GM18519 (cell line): Measurements from ENCODE around the gene ANAPC15.
A peak's percentile ranks its signal among the peaks of the same experiment; 100 is the strongest.

Source experiments
- ATAC-seq: cut with Tn5 transposase; IDR thresholded peaks from one replicate; pipeline ENCODE4 v1.9.1; 2021; ENCODE audit warnings: mild to moderate bottlenecking, moderate library complexity; ENCODE audit not compliant: unreplicated experiment, low FRiP score

The ANAPC15 gene

GRCh38 chr11:72127923-72128322 is 15.4 kb upstream of the ANAPC15 start:
- no peak for ATAC-seq

GRCh38 chr11:72125956-72126355 is 13.5 kb upstream of the ANAPC15 start:
- ATAC-seq, result no peak

- no peak for ATAC-seq
Measured at GRCh38 chr11:72124046-72124445, 11.6 kb upstream of the ANAPC15 start.

GRCh38 chr11:72123117-72123653 is 10.7 kb upstream of the ANAPC15 start:
- ATAC-seq, result no peak

GRCh38 chr11:72122607-72123006 is 10.1 kb upstream of the ANAPC15 start:
- no peak for ATAC-seq

GRCh38 chr11:72120930-72121329 is 8.4 kb upstream of the ANAPC15 start:
- ATAC-seq, result no peak

GRCh38 chr11:72119198-72119597 is 6.7 kb upstream of the ANAPC15 start:
- ATAC-seq, result no peak

GRCh38 chr11:72116019-72116755 is 3.7 kb upstream of the ANAPC15 start:
- ATAC-seq, result no peak

GRCh38 chr11:72114570-72114969 is 2.1 kb upstream of the ANAPC15 start:
- ATAC-seq, result no peak

GRCh38 chr11:72112978-72113808 is 698 bp upstream of the ANAPC15 start:
- no peak for ATAC-seq

GRCh38 chr11:72111300-72112142 is 974 bp downstream of the ANAPC15 start:
- no peak for ATAC-seq

- no peak for ATAC-seq
Measured at GRCh38 chr11:72105888-72106287, 6.6 kb downstream of the ANAPC15 start, which contains the start of gene TOMT. TSS of gene TOMT (plus strand) at chr11:72105924. CDS start at chr11:72105952, 28 bp downstream.

- ATAC-seq, result no peak
Measured at GRCh38 chr11:72103754-72104167, 8.7 kb downstream of the ANAPC15 start.

GRCh38 chr11:72102946-72103753 is 9.3 kb downstream of the ANAPC15 start, which contains the start of gene LAMTOR1:
TSS of gene LAMTOR1 (minus strand) at chr11:72103297. CDS start at chr11:72103224, 73 bp downstream.
- ATAC-seq, result peak; percentile 65

- peak; percentile 5 for ATAC-seq
Measured at GRCh38 chr11:72102631-72102945, 9.9 kb downstream of the ANAPC15 start.

GRCh38 chr11:72102162-72102561 is 10.3 kb downstream of the ANAPC15 start:
- ATAC-seq, result no peak

- no peak for ATAC-seq
Measured at GRCh38 chr11:72100462-72100861, 12.0 kb downstream of the ANAPC15 start.

- no peak for ATAC-seq
Measured at GRCh38 chr11:72100009-72100408, 12.5 kb downstream of the ANAPC15 start.

GRCh38 chr11:72098741-72099140 is 13.8 kb downstream of the ANAPC15 start:
- no peak for ATAC-seq

- ATAC-seq, result no peak
Measured at GRCh38 chr11:72091292-72091691, 21.2 kb downstream of the ANAPC15 start.
